CD14-positive monocyte (primary cell): Measurements from ENCODE around the gene SBF2. TPM values are rescaled to one million over a fixed set of nuclear protein-coding genes. Genes with fewer than 3 reads are reported as not detected.

Experiments used
- DNase-seq, 3 donors: peaks; one replicate each; pipeline ENCODE4 v3.0.0-alpha.2; 2011 to 2022
- H2AFZ ChIP-seq: 2 replicates; pipeline ENCODE4 v1.6.0; 2012; ENCODE audit warnings: mild to moderate bottlenecking, low read depth, low read length, inconsistent platforms; ENCODE audit not compliant: insufficient read depth, poor library complexity, severe bottlenecking
- H3K27ac ChIP-seq, 2 donors: 1 replicate in 1 of 2; 2 replicates in 1 of 2; pipeline ENCODE4 v1.5.1; 2012 to 2013; ENCODE audit warnings: low read length in 2 of 2, control low read depth in 1 of 2, inconsistent platforms in 1 of 2, low read depth in 1 of 2, mild to moderate bottlenecking in 1 of 2
- H3K27me3 ChIP-seq, 2 donors: one replicate each; pipeline versions ENCODE4 v1.6.0 to v1.6.1; 2011 to 2013; ENCODE audit warnings: low read length in 2 of 2; ENCODE audit not compliant: control insufficient read depth in 2 of 2, insufficient read depth in 2 of 2
- H3K36me3 ChIP-seq, 2 donors: replicated peaks in 1 of 2; 1 replicate in 1 of 2; 2 replicates in 1 of 2; pipeline versions ENCODE4 v1.5.1 to v1.6.1; 2012 to 2013; ENCODE audit warnings: low read length in 2 of 2, control low read depth in 1 of 2, inconsistent platforms in 1 of 2, mild to moderate bottlenecking in 1 of 2; ENCODE audit not compliant: insufficient read depth in 2 of 2, control insufficient read depth in 1 of 2
- H3K4me1 ChIP-seq, 2 donors: 1 replicate in 1 of 2; 2 replicates in 1 of 2; pipeline versions ENCODE4 v1.5.1 to v1.6.1; 2012 to 2013; ENCODE audit warnings: low read length in 2 of 2, control low read depth in 1 of 2, inconsistent platforms in 1 of 2, mild to moderate bottlenecking in 1 of 2, moderate library complexity in 1 of 2; ENCODE audit not compliant: insufficient read depth in 2 of 2, control insufficient read depth in 1 of 2
- H3K4me2 ChIP-seq: replicated peaks from 2 replicates; pipeline ENCODE3; 2012; ENCODE audit warnings: low read length, moderate library complexity, mild to moderate bottlenecking; ENCODE audit not compliant: poor library complexity, severe bottlenecking; ENCODE audit errors: extremely low read depth
- H3K4me3 ChIP-seq, 3 experiments: fragments of 200-600 bp in 1 of 3; sonication (generic) in 1 of 3; replicated peaks in 1 of 3; 1 replicate in 2 of 3; 2 replicates in 1 of 3; pipeline ENCODE4 v1.5.1; 2011 to 2013; ENCODE audit warnings: low read length in 3 of 3, mild to moderate bottlenecking in 3 of 3, control low read depth in 2 of 3, low read depth in 2 of 3, inconsistent platforms in 1 of 3, moderate library complexity in 1 of 3
- H3K79me2 ChIP-seq: 2 replicates; pipeline ENCODE4 v1.6.0; 2012; ENCODE audit warnings: mild to moderate bottlenecking, control low read depth, inconsistent platforms, low read length, moderate library complexity; ENCODE audit not compliant: insufficient read depth
- H3K9ac ChIP-seq: 2 replicates; pipeline ENCODE4 v1.6.0; 2017; ENCODE audit warnings: low read length, mild to moderate bottlenecking; ENCODE audit not compliant: insufficient read depth, poor library complexity, severe bottlenecking
- H3K9me3 ChIP-seq, 2 donors: replicated peaks in 1 of 2; 1 replicate in 1 of 2; 2 replicates in 1 of 2; pipeline versions ENCODE4 v1.5.1 to v1.6.1; 2012 to 2013; ENCODE audit warnings: low read length in 2 of 2, control low read depth in 1 of 2; ENCODE audit not compliant: control insufficient read depth in 1 of 2, insufficient read depth in 1 of 2
- H4K20me1 ChIP-seq: 2 replicates; pipeline ENCODE4 v1.6.0; 2012; ENCODE audit warnings: mild to moderate bottlenecking, low read length, control low read depth, moderate library complexity; ENCODE audit not compliant: insufficient read depth
- H3K27ac Mint-ChIP-seq, 7 donors: one replicate each; pipeline ENCODE4 v1.8.0; 2020; ENCODE audit warnings: mild to moderate bottlenecking in 7 of 7, mixed read lengths in 7 of 7, moderate library complexity in 6 of 7, inconsistent platforms in 2 of 7
- H3K27me3 Mint-ChIP-seq, 3 donors: one replicate each; pipeline ENCODE4 v1.8.0; 2021 to 2022; ENCODE audit warnings: low read depth in 3 of 3, mild to moderate bottlenecking in 3 of 3, mixed read lengths in 3 of 3, moderate library complexity in 3 of 3, inconsistent platforms in 1 of 3
- H3K36me3 Mint-ChIP-seq, 2 donors: one replicate each; pipeline ENCODE4 v1.8.0; 2020; ENCODE audit warnings: mixed read lengths in 2 of 2, inconsistent platforms in 1 of 2, mild to moderate bottlenecking in 1 of 2
- H3K4me1 Mint-ChIP-seq: one replicate; pipeline ENCODE4 v1.8.0; 2020; ENCODE audit warnings: mild to moderate bottlenecking, mixed read lengths
- H3K4me3 Mint-ChIP-seq, 2 donors: one replicate each; pipeline ENCODE4 v1.8.0; 2020; ENCODE audit warnings: mild to moderate bottlenecking in 2 of 2, mixed read lengths in 2 of 2, moderate library complexity in 1 of 2
- H3K9me3 Mint-ChIP-seq, 7 donors: one replicate each; pipeline ENCODE4 v1.8.0; 2020 to 2022; ENCODE audit warnings: mixed read lengths in 7 of 7, mild to moderate bottlenecking in 6 of 7, moderate library complexity in 6 of 7, inconsistent platforms in 2 of 7
- WGBS: methylation state at CpG from one replicate; pipeline ENCODE4 v1.1.5; 2013; ENCODE audit warnings: missing lambda C conversion rate; ENCODE audit not compliant: insufficient coverage; 5-methylcytosine and 5-hydroxymethylcytosine counted together
- intact Hi-C, 2 donors: fragments of 100-400 bp; cut with micrococcal nuclease; formaldehyde crosslinking; loops; one replicate each; pipeline versions ENCODE4 v1.15.0 to v1.15.1; 2023
- polyA plus RNA-seq, 3 donors: library from polyadenylated mRNA; depleted of rRNA in 1 of 3; unstranded in 2 of 3; stranded (reverse) in 1 of 3; fragments of 300-500 nt in 2 of 3; fragments of >200 nt in 1 of 3; fragmentation: Illumina TruSeq in 2 of 3; gene quantifications; 1 replicate in 2 of 3; 2 replicates in 1 of 3; pipeline ENCODE4 v1.2.3, GENCODE V29; 2012 to 2021
- TF ChIP-seq, protein P1 (sequence below): fragments of 200-600 bp; IDR thresholded peaks from one replicate; pipeline ENCODE4 v1.8.0; 2022; ENCODE audit warnings: antibody characterized with exemption, mild to moderate bottlenecking

Gene SBF2
- polyA plus RNA-seq, 3 donors: 8.9 to 30.7 (median 16.4) TPM

DNA sequence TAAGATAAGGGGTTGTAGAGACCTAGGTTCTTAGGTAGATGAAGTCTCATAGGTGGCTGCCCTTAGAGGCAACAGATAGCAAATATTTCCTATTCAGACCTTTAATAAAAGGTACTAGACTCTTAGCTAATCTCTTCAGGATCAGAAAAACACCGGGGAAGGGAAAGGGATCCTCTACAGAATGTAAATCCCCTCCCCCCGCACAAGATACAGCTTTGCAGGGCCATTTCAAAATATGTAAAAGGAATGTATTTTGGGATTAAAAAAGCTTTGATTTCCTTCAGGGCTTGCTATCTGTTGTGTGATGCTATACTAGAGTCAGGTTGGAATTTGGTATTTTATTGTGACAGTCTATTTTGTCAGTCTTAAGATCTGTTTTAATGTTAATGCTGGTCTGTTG, 517.0 kb downstream of the SBF2 start:
- TF ChIP-seq, protein P1, sequence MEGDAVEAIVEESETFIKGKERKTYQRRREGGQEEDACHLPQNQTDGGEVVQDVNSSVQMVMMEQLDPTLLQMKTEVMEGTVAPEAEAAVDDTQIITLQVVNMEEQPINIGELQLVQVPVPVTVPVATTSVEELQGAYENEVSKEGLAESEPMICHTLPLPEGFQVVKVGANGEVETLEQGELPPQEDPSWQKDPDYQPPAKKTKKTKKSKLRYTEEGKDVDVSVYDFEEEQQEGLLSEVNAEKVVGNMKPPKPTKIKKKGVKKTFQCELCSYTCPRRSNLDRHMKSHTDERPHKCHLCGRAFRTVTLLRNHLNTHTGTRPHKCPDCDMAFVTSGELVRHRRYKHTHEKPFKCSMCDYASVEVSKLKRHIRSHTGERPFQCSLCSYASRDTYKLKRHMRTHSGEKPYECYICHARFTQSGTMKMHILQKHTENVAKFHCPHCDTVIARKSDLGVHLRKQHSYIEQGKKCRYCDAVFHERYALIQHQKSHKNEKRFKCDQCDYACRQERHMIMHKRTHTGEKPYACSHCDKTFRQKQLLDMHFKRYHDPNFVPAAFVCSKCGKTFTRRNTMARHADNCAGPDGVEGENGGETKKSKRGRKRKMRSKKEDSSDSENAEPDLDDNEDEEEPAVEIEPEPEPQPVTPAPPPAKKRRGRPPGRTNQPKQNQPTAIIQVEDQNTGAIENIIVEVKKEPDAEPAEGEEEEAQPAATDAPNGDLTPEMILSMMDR: no peak
- Histone ChIP-seq H3K9ac (no peak overlapping the region), H3K9me3 (no peaks in the 10 kb centered on the region), H3K36me3 (peaks cover 39 to 81% of the 10 kb centered on the region in 2 donors), H3K27ac (no peak overlapping the region), H3K4me3 (no peak overlapping the region), H4K20me1 (no peaks in the 10 kb centered on the region), H3K27me3 (no peaks in the 10 kb centered on the region), H3K79me2 (no peaks in the 10 kb centered on the region), H2AFZ (no peak overlapping the region), H3K4me2 (no peak overlapping the region), H3K4me1 (no peaks in the 10 kb centered on the region)
- no peaks in the 10 kb centered on the region for H3K27me3 Mint-ChIP-seq
- peaks cover 65 to 66% of the 10 kb centered on the region in 2 donors for H3K36me3 Mint-ChIP-seq
- H3K4me1 Mint-ChIP-seq: no peaks in the 10 kb centered on the region
- no peak overlapping the region for H3K4me3 Mint-ChIP-seq
- WGBS: no CpG with 5 or more reads among the region's 2 CpGs
- no peak for DNase-seq
- no peak overlapping the region for H3K27ac Mint-ChIP-seq
- intact Hi-C loops: no loop called here
- H3K9me3 Mint-ChIP-seq: no peaks in the 10 kb centered on the region

DNA sequence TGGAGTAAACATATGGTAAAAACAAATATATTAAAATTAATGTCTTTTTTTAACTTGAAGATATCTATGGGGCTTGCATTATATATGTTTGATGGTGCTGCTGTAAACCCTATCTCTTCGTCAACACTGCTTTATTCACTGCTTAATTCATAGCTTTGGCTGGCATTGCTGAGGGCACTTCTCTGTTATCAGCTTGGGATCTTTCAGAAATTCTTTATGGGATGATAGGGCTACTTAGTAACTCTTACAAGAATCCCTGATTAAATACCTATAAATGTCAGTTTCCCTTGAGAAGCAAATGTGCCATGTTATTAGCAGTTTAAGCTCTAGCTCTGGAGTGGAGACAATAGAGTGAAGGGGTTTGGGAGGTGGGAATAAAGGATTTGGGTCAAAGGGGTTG, 517.8 kb downstream of the SBF2 start:
- H3K27ac Mint-ChIP-seq: peak overlapping the region in 1 of 7 donors; percentile 32
- H3K9ac ChIP-seq: no peak overlapping the region
- H3K36me3 ChIP-seq: peaks cover 30 to 72% of the 10 kb centered on the region in 2 donors
- no peak overlapping the region for H3K4me3 ChIP-seq
- H2AFZ ChIP-seq: no peak overlapping the region
- H3K36me3 Mint-ChIP-seq: peaks cover 61 to 62% of the 10 kb centered on the region in 2 donors
- no CpG with 5 or more reads among the region's 1 CpG for WGBS
- TF ChIP-seq, protein P1: no peak
- H3K4me1 ChIP-seq: no peaks in the 10 kb centered on the region
- no peaks in the 10 kb centered on the region for H3K9me3 Mint-ChIP-seq
- H3K4me1 Mint-ChIP-seq: no peaks in the 10 kb centered on the region
- H3K4me3 Mint-ChIP-seq: no peak overlapping the region
- no peak overlapping the region for H3K4me2 ChIP-seq
- no peaks in the 10 kb centered on the region for H4K20me1 ChIP-seq
- H3K9me3 ChIP-seq: no peaks in the 10 kb centered on the region
- intact Hi-C loops: no loop called here
- H3K27me3 ChIP-seq: no peaks in the 10 kb centered on the region
- H3K79me2 ChIP-seq: no peaks in the 10 kb centered on the region
- no peak for DNase-seq
- no peaks in the 10 kb centered on the region for H3K27me3 Mint-ChIP-seq
- H3K27ac ChIP-seq: no peak overlapping the region
